Suprapubic skin (tissue), 4 donors: ENCODE measurements around the gene MIPEP. TPM values are rescaled to one million over a fixed set of nuclear protein-coding genes. Genes with fewer than 3 reads are reported as not detected.

Source experiments
- total RNA-seq, 4 donors: library from RNA; depleted of rRNA; stranded (reverse); fragments of >200 nt; gene quantifications; one replicate each; pipeline ENCODE4 v1.1.0, GENCODE V29; 2016

The MIPEP gene
- total RNA-seq, 4 donors from 2014 or later = 26.3 to 51.4 (median 37.6) TPM

Other genes starting within 250 kb of the MIPEP start
- gene C1QTNF9B, start 8.1 kb upstream of the MIPEP start, total RNA-seq = 1 to 10 TPM in 1 of 4 donors, not detected in 3; 1.1 TPM